Endothelial cell of umbilical vein (primary cell): Measurements from ENCODE around the gene CLDN34. TPM values are rescaled to one million over a fixed set of nuclear protein-coding genes. Genes with fewer than 3 reads are reported as not detected.

Experiments used
- BruUV-seq: library from RNA; stranded (reverse); fragments of 400-500 nt; replicated peaks from 2 replicates; lab custom pipeline; 2021; lab: Mats Ljungman, UMichigan
- CTCF ChIA-PET: fragments of 300-600, 350-600 bp; sonication (Branson Sonifier 250); formaldehyde crosslinking; loops from one replicate; lab custom pipeline; 2021; ENCODE audit warnings: antibody characterized with exemption, inconsistent platforms; lab: Charles Lee
- POLR2A ChIA-PET: fragments of 300-600, 350-600 bp; sonication (Branson Sonifier 250); formaldehyde crosslinking; loops from one replicate; lab custom pipeline; 2021; ENCODE audit warnings: antibody characterized with exemption, inconsistent platforms; lab: Charles Lee
- DNase-seq: peaks from one replicate; pipeline ENCODE4 v3.0.0-alpha.2; 2011; ENCODE audit warnings: low read depth, low spot score
- FAIRE-seq: peaks from 2 replicates; lab custom pipeline; 2011; peaks lifted over from hg19 to GRCh38; lab: Jason Lieb, UNC
- H2AFZ ChIP-seq: 2 replicates; pipeline ENCODE4 v1.6.0; 2012; ENCODE audit warnings: low read depth, low read length, control low read depth, inconsistent platforms
- H3K27ac ChIP-seq: 2 replicates; pipeline ENCODE4 v1.5.1; 2011; ENCODE audit warnings: low read depth, mild to moderate bottlenecking, control low read depth, low read length, moderate library complexity; ENCODE audit not compliant: insufficient read depth
- H3K27me3 ChIP-seq, 2 experiments: 2 replicates each; pipeline versions ENCODE4 v1.6.0 to v1.6.1; 2011; ENCODE audit warnings: low read length in 2 of 2, mixed read lengths in 1 of 2; ENCODE audit not compliant: control insufficient read depth in 2 of 2, insufficient read depth in 2 of 2
- H3K36me3 ChIP-seq, 2 experiments: 2 replicates in 1 of 2; 3 replicates in 1 of 2; pipeline ENCODE4 v1.5.1; 2011; ENCODE audit warnings: low read length in 2 of 2, mild to moderate bottlenecking in 1 of 2, moderate library complexity in 1 of 2; ENCODE audit not compliant: control insufficient read depth in 2 of 2, insufficient read depth in 2 of 2; ENCODE audit errors: extremely low read depth in 1 of 2
- H3K4me1 ChIP-seq: 3 replicates; pipeline ENCODE4 v1.5.1; 2011; ENCODE audit warnings: mild to moderate bottlenecking, low read length; ENCODE audit not compliant: control insufficient read depth, insufficient read depth; ENCODE audit errors: extremely low read depth
- H3K4me2 ChIP-seq: 2 replicates; pipeline ENCODE4 v1.6.1; 2011; ENCODE audit warnings: low read length, control low read depth, mixed read lengths; ENCODE audit not compliant: insufficient read depth
- H3K4me3 ChIP-seq, 3 experiments: fragments of 200-600 bp in 1 of 3; sonication (generic), shearing (Covaris generic) in 1 of 3; replicated peaks in 1 of 3; 2 replicates each; pipeline ENCODE4 v1.5.1; 2011 to 2016; ENCODE audit warnings: control low read depth in 3 of 3, low read length in 3 of 3, mild to moderate bottlenecking in 2 of 3, inconsistent platforms in 1 of 3, low read depth in 1 of 3, moderate library complexity in 1 of 3; ENCODE audit not compliant: insufficient read depth in 1 of 3
- H3K79me2 ChIP-seq: 2 replicates; pipeline ENCODE4 v1.6.0; 2012; ENCODE audit warnings: low read length, inconsistent platforms; ENCODE audit not compliant: control insufficient read depth, insufficient read depth
- H3K9ac ChIP-seq: replicated peaks from 2 replicates; pipeline ENCODE3; 2011; ENCODE audit warnings: low read length, control low read depth; ENCODE audit not compliant: insufficient read depth; ENCODE audit errors: extremely low read depth
- H3K9me1 ChIP-seq: replicated peaks from 3 replicates; pipeline ENCODE4 v1.6.0; 2011; ENCODE audit warnings: mild to moderate bottlenecking, low read length; ENCODE audit not compliant: control insufficient read depth, insufficient read depth; ENCODE audit errors: extremely low read depth
- H3K9me3 ChIP-seq: replicated peaks from 2 replicates; pipeline ENCODE4 v1.5.1; 2012; ENCODE audit warnings: low read length, inconsistent platforms; ENCODE audit not compliant: control insufficient read depth, insufficient read depth
- H4K20me1 ChIP-seq: replicated peaks from 2 replicates; pipeline ENCODE3; 2011; ENCODE audit warnings: mild to moderate bottlenecking, low read length; ENCODE audit not compliant: control insufficient read depth, insufficient read depth; ENCODE audit errors: extremely low read depth
- EZH2 ChIP-seq: IDR thresholded peaks from 2 replicates; pipeline ENCODE4 v1.6.1; 2012; ENCODE audit warnings: borderline replicate concordance, low read depth, mild to moderate bottlenecking, moderate library complexity, low read length, inconsistent platforms; ENCODE audit not compliant: severe bottlenecking
- GATA2 ChIP-seq: IDR thresholded peaks from 2 replicates; pipeline ENCODE4 v1.7.0; 2011; ENCODE audit warnings: low read depth, mild to moderate bottlenecking, moderate library complexity, mixed read lengths, low read length; ENCODE audit not compliant: insufficient read length, insufficient read depth
- JUN ChIP-seq: IDR thresholded peaks from 2 replicates; pipeline ENCODE4 v1.6.1; 2011; ENCODE audit warnings: borderline replicate concordance, low read depth; ENCODE audit not compliant: insufficient read length, insufficient read depth
- MYC ChIP-seq: IDR thresholded peaks from one replicate; pipeline ENCODE4 v1.6.1; 2011; ENCODE audit warnings: mild to moderate bottlenecking, low read depth, low read length
- POLR2A ChIP-seq: IDR thresholded peaks from 2 replicates; pipeline ENCODE4 v1.6.1; 2012; ENCODE audit warnings: low read depth, mild to moderate bottlenecking, control low read depth, low read length
- POLR2AphosphoS5 ChIP-seq: IDR thresholded peaks from 2 replicates; pipeline ENCODE4 v1.6.1; 2012; ENCODE audit warnings: low read depth, mild to moderate bottlenecking, control low read depth, low read length, moderate library complexity; ENCODE audit not compliant: insufficient read depth
- dilution Hi-C: fragments of 300-500 bp; cut with MboI; formaldehyde crosslinking; loops from one replicate; pipeline ENCODE4 v1.15.0; 2019; ENCODE audit warnings: low sequenced_read_pairs; ENCODE audit not compliant: extremely low pct_ligation_motif_present
- intact Hi-C: fragments of 100-400 bp; cut with micrococcal nuclease; formaldehyde crosslinking; loops from one replicate; pipeline ENCODE4 v1.10.0; 2022
- polyA plus RNA-seq, 4 experiments: library from polyadenylated mRNA; depleted of rRNA in 3 of 4; stranded (reverse) in 3 of 4; unstranded in 1 of 4; fragments of >200 nt; gene quantifications; 2 replicates each; pipeline versions ENCODE4 v1.2.1 to v1.2.3, GENCODE V29; 2011 to 2012; ENCODE audit warnings: missing spikeins in 1 of 4
- total RNA-seq: library from RNA; stranded (reverse); gene quantifications from 2 replicates; pipeline ENCODE4 v1.2.3, GENCODE V29; 2021
- TF ChIP-seq, protein P1 (sequence below), 2 donors: IDR thresholded peaks; 1 replicate in 1 of 2; 2 replicates in 1 of 2; pipeline ENCODE4 v1.5.1; 2011; ENCODE audit warnings: low read length in 2 of 2, mild to moderate bottlenecking in 2 of 2, moderate library complexity in 2 of 2, control low read depth in 1 of 2, inconsistent platforms in 1 of 2, low read depth in 1 of 2; ENCODE audit not compliant: insufficient read depth in 1 of 2; ENCODE audit errors: extremely low read depth in 1 of 2
- TF ChIP-seq, protein P2 (sequence below): IDR thresholded peaks from 2 replicates; pipeline ENCODE4 v1.6.1; 2011; ENCODE audit not compliant: insufficient read depth, insufficient read length

CLDN34 gene
- total and polyA plus RNA-seq, 2 donors (not counting 3 experiments of a cell fraction or from before 2014, with no cell fraction given): 0.08 to 0.46 TPM

DNA sequence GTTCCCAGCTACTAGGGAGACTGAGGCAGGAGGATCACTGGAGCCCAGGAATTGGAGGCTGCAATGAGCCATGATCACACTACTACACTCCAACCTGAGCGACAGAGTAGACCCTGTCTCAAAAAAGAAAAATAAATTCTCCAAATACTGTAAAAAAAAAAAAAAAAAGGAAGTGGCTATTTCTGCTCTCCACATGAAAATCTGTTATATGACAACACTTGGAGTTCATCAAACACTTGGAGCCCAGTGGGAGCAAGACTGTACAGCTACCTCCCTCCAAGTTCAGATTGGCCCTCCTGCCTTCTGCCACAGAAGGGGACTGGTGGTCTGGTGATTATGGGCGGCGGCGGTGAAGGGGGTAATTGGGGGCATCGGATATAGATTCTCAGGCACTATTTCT lies 9.0 kb upstream of the CLDN34 start:
- FAIRE-seq: no peak
- dilution Hi-C loops: no loop called here

DNA sequence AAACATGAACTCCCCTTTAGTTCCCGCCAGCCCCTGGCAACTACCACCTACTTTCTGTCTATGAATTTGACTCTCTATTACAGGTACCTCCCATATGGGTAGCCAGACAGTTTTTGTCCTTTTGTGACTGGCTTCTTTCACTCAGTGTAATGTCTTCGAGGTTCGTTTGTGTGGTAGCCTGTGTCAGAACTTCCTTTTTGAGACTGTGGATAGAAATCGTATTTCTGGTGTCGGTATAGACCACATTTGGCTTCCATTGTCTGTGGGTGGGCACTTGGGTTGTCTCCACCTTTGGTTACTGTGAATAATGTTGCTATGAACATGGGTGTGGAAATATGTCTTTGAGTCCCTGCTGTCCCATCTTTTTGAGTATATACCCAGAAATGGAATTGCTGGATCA lies 5.4 kb upstream of the CLDN34 start:
- no peak overlapping the region for H2AFZ ChIP-seq
- no peaks in the 10 kb centered on the region for H3K79me2 ChIP-seq
- no peak overlapping the region for H3K4me2 ChIP-seq
- no peak overlapping the region for H3K9ac ChIP-seq
- POLR2A ChIA-PET: no interaction called here
- no peak overlapping the region for H3K27ac ChIP-seq
- no peaks in the 10 kb centered on the region for H3K36me3 ChIP-seq
- H3K9me3 ChIP-seq: no peaks in the 10 kb centered on the region
- H3K4me3 ChIP-seq: no peak overlapping the region
- DNase-seq (no peak), FAIRE-seq (no peak)
- H3K4me1 ChIP-seq: no peaks in the 10 kb centered on the region
- CTCF ChIA-PET: no interaction called here
- BruUV-seq: no TSS peak
- intact Hi-C loops: no loop called here
- TF ChIP-seq GATA2: no peak
- TF ChIP-seq POLR2AphosphoS5: no peak
- TF ChIP-seq, protein P1, sequence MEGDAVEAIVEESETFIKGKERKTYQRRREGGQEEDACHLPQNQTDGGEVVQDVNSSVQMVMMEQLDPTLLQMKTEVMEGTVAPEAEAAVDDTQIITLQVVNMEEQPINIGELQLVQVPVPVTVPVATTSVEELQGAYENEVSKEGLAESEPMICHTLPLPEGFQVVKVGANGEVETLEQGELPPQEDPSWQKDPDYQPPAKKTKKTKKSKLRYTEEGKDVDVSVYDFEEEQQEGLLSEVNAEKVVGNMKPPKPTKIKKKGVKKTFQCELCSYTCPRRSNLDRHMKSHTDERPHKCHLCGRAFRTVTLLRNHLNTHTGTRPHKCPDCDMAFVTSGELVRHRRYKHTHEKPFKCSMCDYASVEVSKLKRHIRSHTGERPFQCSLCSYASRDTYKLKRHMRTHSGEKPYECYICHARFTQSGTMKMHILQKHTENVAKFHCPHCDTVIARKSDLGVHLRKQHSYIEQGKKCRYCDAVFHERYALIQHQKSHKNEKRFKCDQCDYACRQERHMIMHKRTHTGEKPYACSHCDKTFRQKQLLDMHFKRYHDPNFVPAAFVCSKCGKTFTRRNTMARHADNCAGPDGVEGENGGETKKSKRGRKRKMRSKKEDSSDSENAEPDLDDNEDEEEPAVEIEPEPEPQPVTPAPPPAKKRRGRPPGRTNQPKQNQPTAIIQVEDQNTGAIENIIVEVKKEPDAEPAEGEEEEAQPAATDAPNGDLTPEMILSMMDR (IDR thresholded peaks at IDR 0.05; ENCODE audit: extremely low read depth in 1 of 2, insufficient read depth in 1 of 2, low read depth in 1 of 2, low read length in 2 of 2): no peak
- TF ChIP-seq EZH2: no peak
- TF ChIP-seq POLR2A: no peak
- TF ChIP-seq, protein P2, sequence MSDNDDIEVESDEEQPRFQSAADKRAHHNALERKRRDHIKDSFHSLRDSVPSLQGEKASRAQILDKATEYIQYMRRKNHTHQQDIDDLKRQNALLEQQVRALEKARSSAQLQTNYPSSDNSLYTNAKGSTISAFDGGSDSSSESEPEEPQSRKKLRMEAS: no peak
- no peaks in the 10 kb centered on the region for H3K9me1 ChIP-seq
- H4K20me1 ChIP-seq: no peaks in the 10 kb centered on the region
- dilution Hi-C loops: no loop called here
- no peaks in the 10 kb centered on the region for H3K27me3 ChIP-seq

More for the DNA sequence above, 9.0 kb upstream of the CLDN34 start:
- H3K4me2 ChIP-seq: no peak overlapping the region
- TF ChIP-seq JUN: no peak
- TF ChIP-seq, protein P2: no peak
- TF ChIP-seq MYC: no peak
- TF ChIP-seq GATA2: no peak
- TF ChIP-seq EZH2: no peak
- TF ChIP-seq POLR2AphosphoS5: no peak
- no peak for TF ChIP-seq POLR2A
- no peaks in the 10 kb centered on the region for H3K9me3 ChIP-seq
- H3K9me1 ChIP-seq: no peaks in the 10 kb centered on the region
- H3K27ac ChIP-seq: no peak overlapping the region
- H2AFZ ChIP-seq: no peak overlapping the region
- H3K4me1 ChIP-seq: no peaks in the 10 kb centered on the region
- no peak overlapping the region for H3K9ac ChIP-seq
- no peak for DNase-seq
- BruUV-seq: no TSS peak
- ChIA-PET CTCF (no interaction called here), POLR2A (no interaction called here)
- H3K27me3 ChIP-seq: no peaks in the 10 kb centered on the region
- H3K79me2 ChIP-seq: no peaks in the 10 kb centered on the region
- H3K4me3 ChIP-seq: no peak overlapping the region
- H4K20me1 ChIP-seq: no peaks in the 10 kb centered on the region
- H3K36me3 ChIP-seq: no peaks in the 10 kb centered on the region
- intact Hi-C loops: no loop called here
